Measurements from ENCODE around the gene SMYD4.

The SMYD4 gene

GRCh38 chr17:1729966-1730325, 99.8 kb downstream of the SMYD4 start:
- DNase-seq: no peak
